Kidney epithelial cell (primary cell): ENCODE measurements around the gene GABPB1. TPM values are rescaled to one million over a fixed set of nuclear protein-coding genes. Genes with fewer than 3 reads are reported as not detected.

Experiments
- DNase-seq: peaks from one replicate; pipeline ENCODE4 v3.0.0-alpha.2; 2010; ENCODE audit warnings: low read depth
- H3K27me3 ChIP-seq: 2 replicates; pipeline ENCODE4 v1.6.0; 2011; ENCODE audit warnings: low read length; ENCODE audit not compliant: control insufficient read depth, insufficient read depth
- H3K36me3 ChIP-seq: 2 replicates; pipeline ENCODE4 v1.5.1; 2011; ENCODE audit warnings: low read length; ENCODE audit not compliant: control insufficient read depth, insufficient read depth
- H3K4me3 ChIP-seq: 2 replicates; pipeline ENCODE4 v1.5.1; 2011; ENCODE audit warnings: low read depth, mild to moderate bottlenecking, control low read depth, low read length
- CTCF ChIP-seq: IDR thresholded peaks from 2 replicates; pipeline ENCODE4 v1.5.1; 2011; ENCODE audit warnings: mild to moderate bottlenecking, moderate library complexity, low read length, control low read depth, inconsistent platforms; ENCODE audit not compliant: insufficient read depth, poor library complexity, severe bottlenecking
- total RNA-seq: library from RNA; depleted of rRNA; stranded (reverse); fragments of >200 nt; gene quantifications from 2 replicates; pipeline ENCODE4 v1.2.3, GENCODE V29; 2015

Gene GABPB1
- total RNA-seq, 1 donor from 2014 or later = 44.2 TPM

GRCh38 chr15:50228866-50229265 is 126.1 kb downstream of the GABPB1 start:
- H3K36me3 ChIP-seq = no peaks in the 10 kb centered on the region

DNA sequence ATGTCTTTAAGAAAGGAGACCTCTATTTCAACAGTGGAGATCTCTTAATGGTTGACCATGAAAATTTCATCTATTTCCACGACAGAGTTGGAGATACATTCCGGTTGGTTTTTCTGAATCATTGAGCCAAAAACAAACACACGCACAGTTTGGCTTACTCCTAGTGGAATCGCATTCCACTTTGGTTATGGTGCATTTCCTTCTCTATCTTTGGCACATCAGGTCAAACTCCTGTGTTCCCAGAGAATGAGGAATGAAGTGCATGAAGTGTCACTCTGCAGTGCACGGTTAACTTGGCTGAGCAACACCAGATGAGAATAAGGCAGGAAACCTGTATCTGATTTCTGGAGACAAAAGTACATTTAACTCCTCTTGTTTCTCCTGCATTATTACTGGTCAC is 127.9 kb downstream of the GABPB1 start:
- H3K36me3 ChIP-seq = no peaks in the 10 kb centered on the region
- no peak overlapping the region for H3K4me3 ChIP-seq
- no peak for DNase-seq
- no peaks in the 10 kb centered on the region for H3K27me3 ChIP-seq
- TF ChIP-seq CTCF = no peak

More at GRCh38 chr15:50228866-50229265, 126.1 kb downstream of the GABPB1 start:
- TF ChIP-seq CTCF = no peak
- no peak for DNase-seq
- Histone ChIP-seq H3K27me3 (no peaks in the 10 kb centered on the region), H3K4me3 (no peak overlapping the region)

GRCh38 chr15:50225938-50226337 is 129.1 kb downstream of the GABPB1 start:
- DNase-seq = no peak
- no peak overlapping the region for H3K4me3 ChIP-seq

More at GRCh38 chr15:50225938-50226337, 129.1 kb downstream of the GABPB1 start:
- no peaks in the 10 kb centered on the region for H3K27me3 ChIP-seq
- no peak for TF ChIP-seq CTCF
- no peaks in the 10 kb centered on the region for H3K36me3 ChIP-seq

Other genes starting within 250 kb of the GABPB1 start
- 0.25 and 0.82 TPM in 2 replicates for gene ATP8B4, start 236.0 kb downstream of the GABPB1 start, total RNA-seq
- gene SLC27A2, start 173.0 kb downstream of the GABPB1 start, total RNA-seq = 7.8 and 7.9 TPM in 2 replicates
- not detected in 2 replicates for gene HDC, start 89.5 kb downstream of the GABPB1 start, total RNA-seq
- 49.6 and 55.1 TPM in 2 replicates for gene USP8, start 69.2 kb upstream of the GABPB1 start, total RNA-seq
- gene USP50, start 191.5 kb upstream of the GABPB1 start, total RNA-seq = 0.41 TPM in 1 of 2 replicates, not detected in the other